ENCODE measurements around the gene NLK.
"Not testable (repeated sequence)": the region's sequence is repeated elsewhere in the genome, so short reads cannot be mapped to it uniquely, and the experiment has no call there.

The NLK gene

DNA sequence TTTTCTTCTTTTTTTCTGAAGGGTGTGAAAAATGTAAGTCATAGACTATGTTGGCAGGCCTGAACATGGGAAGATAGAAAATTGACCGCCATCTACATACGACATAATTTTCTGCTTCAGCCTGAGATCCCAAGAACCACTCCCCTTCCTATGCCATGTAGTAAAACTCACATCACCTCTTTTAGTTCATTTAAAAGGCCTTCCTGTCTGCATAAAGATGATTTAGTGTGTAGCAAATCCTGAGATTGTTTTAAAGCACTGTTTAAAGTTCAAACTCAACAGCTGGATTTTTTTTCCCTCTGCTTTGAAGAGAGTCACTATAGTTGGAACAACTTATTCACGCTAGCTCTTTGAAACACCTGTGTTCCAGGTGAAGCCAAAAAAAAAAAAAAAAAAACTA is 101.5 kb downstream of the NLK start:
- no peak for DNase-seq (ENCODE audit: low read depth)
- TF ChIP-seq, protein P1, sequence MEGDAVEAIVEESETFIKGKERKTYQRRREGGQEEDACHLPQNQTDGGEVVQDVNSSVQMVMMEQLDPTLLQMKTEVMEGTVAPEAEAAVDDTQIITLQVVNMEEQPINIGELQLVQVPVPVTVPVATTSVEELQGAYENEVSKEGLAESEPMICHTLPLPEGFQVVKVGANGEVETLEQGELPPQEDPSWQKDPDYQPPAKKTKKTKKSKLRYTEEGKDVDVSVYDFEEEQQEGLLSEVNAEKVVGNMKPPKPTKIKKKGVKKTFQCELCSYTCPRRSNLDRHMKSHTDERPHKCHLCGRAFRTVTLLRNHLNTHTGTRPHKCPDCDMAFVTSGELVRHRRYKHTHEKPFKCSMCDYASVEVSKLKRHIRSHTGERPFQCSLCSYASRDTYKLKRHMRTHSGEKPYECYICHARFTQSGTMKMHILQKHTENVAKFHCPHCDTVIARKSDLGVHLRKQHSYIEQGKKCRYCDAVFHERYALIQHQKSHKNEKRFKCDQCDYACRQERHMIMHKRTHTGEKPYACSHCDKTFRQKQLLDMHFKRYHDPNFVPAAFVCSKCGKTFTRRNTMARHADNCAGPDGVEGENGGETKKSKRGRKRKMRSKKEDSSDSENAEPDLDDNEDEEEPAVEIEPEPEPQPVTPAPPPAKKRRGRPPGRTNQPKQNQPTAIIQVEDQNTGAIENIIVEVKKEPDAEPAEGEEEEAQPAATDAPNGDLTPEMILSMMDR (conservative IDR thresholded peaks at IDR 0.05; ENCODE audit: low read length) = no peak
- no peak overlapping the region for H3K4me3 ChIP-seq (ENCODE audit: low read length)

DNA sequence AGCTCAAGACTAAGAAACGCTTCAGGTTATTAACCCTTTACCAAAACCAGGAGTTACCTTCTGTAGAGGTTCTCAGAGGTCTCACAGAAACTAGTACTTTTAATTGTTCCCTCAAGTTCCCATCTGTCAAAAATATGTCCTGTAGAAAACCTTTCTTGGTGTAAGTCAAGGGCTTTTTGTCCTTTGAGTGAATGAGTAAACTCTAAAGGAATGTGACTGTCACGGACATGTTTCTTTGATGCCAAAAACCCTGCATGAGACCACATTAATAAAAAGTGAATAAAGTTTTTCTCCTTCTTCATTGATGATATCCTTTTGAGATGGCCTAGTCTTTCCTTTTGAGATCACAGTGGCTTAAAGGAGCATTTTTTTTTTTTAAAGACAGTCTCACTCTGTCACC is 102.9 kb downstream of the NLK start:
- TF ChIP-seq, protein P1 (conservative IDR thresholded peaks at IDR 0.05; ENCODE audit: low read length) = no peak
- H3K4me3 ChIP-seq (ENCODE audit: low read length) = no peak overlapping the region
- peak; percentile 61 for DNase-seq (ENCODE audit: low read depth)

DNA sequence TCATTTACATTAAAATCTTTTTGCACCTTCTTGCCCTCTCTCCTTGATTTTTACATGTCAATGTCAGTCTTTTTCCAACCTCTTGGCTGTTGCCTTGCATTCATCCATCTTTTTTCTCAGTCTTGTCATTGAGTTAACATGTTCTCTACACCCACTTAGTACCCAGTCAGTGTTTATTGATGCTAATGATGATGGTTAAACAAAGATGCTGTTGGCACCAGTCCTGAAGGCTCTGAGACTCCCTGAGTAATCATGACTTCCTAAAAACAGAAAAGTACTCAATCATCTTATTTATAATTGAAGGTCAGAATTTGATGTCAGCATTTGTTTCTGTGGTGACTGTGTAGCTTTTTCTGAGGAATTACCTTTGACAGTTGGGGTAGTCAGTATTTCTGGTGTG is 104.5 kb downstream of the NLK start:
- no peak for DNase-seq (ENCODE audit: low read depth)
- H3K4me3 ChIP-seq (ENCODE audit: low read length) = no peak overlapping the region
- TF ChIP-seq, protein P1 (conservative IDR thresholded peaks at IDR 0.05; ENCODE audit: low read length) = no peak

DNA sequence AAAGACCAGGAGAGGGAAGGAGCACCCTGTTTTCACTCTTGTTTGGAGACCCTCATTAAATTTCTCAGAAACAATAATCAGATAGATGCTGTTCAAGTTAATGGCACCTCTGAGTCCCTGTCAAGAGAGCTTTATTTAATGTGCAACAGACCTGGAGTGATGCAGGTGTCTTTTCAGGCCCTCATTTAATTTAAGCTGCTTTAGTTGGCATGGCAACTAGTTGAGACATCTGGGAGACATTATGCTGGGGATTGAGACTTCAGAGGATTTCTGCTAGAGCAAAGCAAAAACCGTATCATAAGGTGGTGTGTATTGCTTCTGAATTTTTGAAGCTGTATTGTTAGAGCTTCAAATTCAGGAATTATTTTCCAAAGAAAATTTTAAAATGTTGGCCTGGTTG is 108.5 kb downstream of the NLK start:
- DNase-seq (ENCODE audit: low read depth) = peak; percentile 20
- no peak overlapping the region for H3K4me3 ChIP-seq (ENCODE audit: low read length)
- TF ChIP-seq, protein P1 (conservative IDR thresholded peaks at IDR 0.05; ENCODE audit: low read length) = no peak

DNA sequence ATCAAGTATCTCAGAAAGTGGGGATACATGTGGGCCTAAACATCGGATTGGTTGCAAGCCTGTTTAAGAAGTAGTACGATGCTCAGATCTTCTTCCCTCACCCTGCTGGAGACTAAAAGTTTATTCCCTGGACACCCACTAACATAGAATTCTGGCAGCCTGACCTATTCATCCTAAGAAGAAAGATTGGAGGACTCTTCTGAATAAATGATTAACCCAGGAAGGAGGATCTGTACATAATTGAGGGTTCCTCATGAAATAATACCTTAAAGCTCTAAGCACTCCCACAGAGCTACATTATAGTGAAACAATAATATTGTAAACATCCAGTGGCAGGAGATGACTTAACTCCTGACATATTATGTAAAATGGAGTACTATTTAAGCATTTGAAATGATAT is 111.7 kb downstream of the NLK start:
- TF ChIP-seq, protein P1 (conservative IDR thresholded peaks at IDR 0.05; ENCODE audit: low read length) = no peak
- no peak for DNase-seq (ENCODE audit: low read depth)
- H3K4me3 ChIP-seq (ENCODE audit: low read length) = no peak overlapping the region

DNA sequence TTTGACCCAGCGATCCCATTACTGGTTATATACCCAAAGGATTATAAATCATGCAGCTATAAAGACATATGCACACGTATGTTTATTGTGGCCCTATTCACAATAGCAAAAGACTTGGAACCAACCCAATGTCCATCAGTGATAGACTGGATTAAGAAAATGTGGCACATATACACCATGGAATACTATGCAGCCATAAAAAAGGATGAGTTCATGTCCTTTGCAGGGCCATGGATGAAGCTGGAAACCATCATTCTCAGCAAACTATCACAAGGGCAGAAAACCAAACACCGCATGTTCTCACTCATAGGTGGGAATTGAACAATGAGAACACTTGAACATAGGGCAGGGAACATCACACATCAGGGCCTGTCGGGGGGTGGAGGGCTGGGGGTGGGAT is 112.9 kb downstream of the NLK start:
- DNase-seq (ENCODE audit: low read depth) = not testable (repeated sequence)

DNA sequence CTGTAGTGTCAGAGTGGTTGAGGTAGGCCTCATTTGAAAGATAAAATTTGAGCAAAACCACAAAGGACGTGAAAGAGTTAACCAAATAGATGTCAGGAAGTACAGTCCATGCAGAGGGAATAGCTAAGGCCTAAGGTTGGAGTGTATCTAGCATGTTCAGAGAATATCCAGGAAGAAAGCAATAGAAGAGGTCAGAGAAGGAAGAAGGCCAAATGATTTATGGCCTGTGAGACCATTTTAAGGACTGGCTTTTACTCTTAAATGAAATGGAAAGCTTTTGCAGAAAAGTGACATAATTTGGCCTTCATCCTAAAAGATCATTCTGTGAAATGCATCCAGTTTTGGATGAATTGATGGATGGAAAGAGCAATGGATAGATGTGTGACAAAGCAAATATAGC is 116.5 kb downstream of the NLK start:
- no peak overlapping the region for H3K4me3 ChIP-seq (ENCODE audit: low read length)
- DNase-seq (ENCODE audit: low read depth) = no peak
- TF ChIP-seq, protein P1 (conservative IDR thresholded peaks at IDR 0.05; ENCODE audit: low read length) = no peak

More for the DNA sequence above, 112.9 kb downstream of the NLK start:
- H3K4me3 ChIP-seq (ENCODE audit: low read length) = not testable (repeated sequence)

DNA sequence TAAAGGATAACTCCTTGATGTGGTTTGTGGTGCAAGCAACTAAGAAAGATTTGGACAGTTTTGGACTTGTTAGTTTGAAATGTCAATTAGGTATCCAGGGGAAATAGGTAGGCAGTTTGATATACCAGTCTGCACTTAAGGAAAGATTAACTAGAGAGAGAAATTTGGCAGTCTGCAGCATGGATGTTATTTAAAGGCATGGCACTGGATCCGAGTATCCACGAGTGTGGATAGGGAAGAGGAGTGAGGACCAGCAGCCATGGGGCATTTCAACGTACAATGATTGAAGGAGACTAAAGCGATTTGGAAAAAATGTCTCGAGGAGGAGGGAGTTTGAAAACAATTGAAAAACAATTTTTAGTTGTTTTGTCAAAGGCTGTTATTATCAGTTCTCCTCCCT is 117.4 kb downstream of the NLK start:
- TF ChIP-seq, protein P1 (conservative IDR thresholded peaks at IDR 0.05; ENCODE audit: low read length) = no peak
- no peak for DNase-seq (ENCODE audit: low read depth)
- no peak overlapping the region for H3K4me3 ChIP-seq (ENCODE audit: low read length)
